HG02943 (cell line): ENCODE data around the gene GJA4.

Experiments used
- ATAC-seq: cut with Tn5 transposase; IDR thresholded peaks from one replicate; pipeline ENCODE4 v1.9.1; 2021; ENCODE audit warnings: mild to moderate bottlenecking, low read depth, moderate library complexity; ENCODE audit not compliant: unreplicated experiment

The GJA4 gene

GRCh38 chr1:34792868-34793727, at the start of gene GJA4:
GJA4 (plus strand) TSS chr1:34792999; CDS start chr1:34794214, 1,215 bp downstream.
- ATAC-seq, result no peak

- no peak for ATAC-seq
These were observed 49.0 kb upstream of the GJA4 start for GRCh38 chr1:34743775-34744174.

- no peak for ATAC-seq
These were observed 47.9 kb upstream of the GJA4 start for GRCh38 chr1:34744851-34745250.

- no peak for ATAC-seq
These were observed 47.1 kb upstream of the GJA4 start for GRCh38 chr1:34745666-34746065.

GRCh38 chr1:34746101-34746500, 46.7 kb upstream of the GJA4 start:
- no peak for ATAC-seq

- ATAC-seq, result no peak
These were observed 45.8 kb upstream of the GJA4 start for GRCh38 chr1:34746785-34747637.

GRCh38 chr1:34747638-34747941, 45.2 kb upstream of the GJA4 start:
- no peak for ATAC-seq

GRCh38 chr1:34749992-34750391, 42.8 kb upstream of the GJA4 start:
- no peak for ATAC-seq

- no peak for ATAC-seq
These were observed 42.2 kb upstream of the GJA4 start for GRCh38 chr1:34750610-34751009.

GRCh38 chr1:34753163-34753562, 39.6 kb upstream of the GJA4 start:
- no peak for ATAC-seq

- no peak for ATAC-seq
These were observed 37.7 kb upstream of the GJA4 start, which contains the start of gene GJB5 for GRCh38 chr1:34754964-34755637. GJB5 (plus strand) TSS chr1:34755047; CDS start chr1:34757331, 2,284 bp downstream.

- ATAC-seq, result no peak
These were observed 36.8 kb upstream of the GJA4 start for GRCh38 chr1:34755961-34756360.

- no peak for ATAC-seq
These were observed 35.4 kb upstream of the GJA4 start for GRCh38 chr1:34757386-34757785.

- ATAC-seq, result no peak
These were observed 34.0 kb upstream of the GJA4 start for GRCh38 chr1:34758751-34759150.

GRCh38 chr1:34759503-34760357, 33.1 kb upstream of the GJA4 start, which contains the start of gene GJB4:
GJB4 (plus strand) TSS chr1:34759740; CDS start chr1:34761255, 1,515 bp downstream.
- no peak for ATAC-seq

- no peak for ATAC-seq
These were observed 31.5 kb upstream of the GJA4 start for GRCh38 chr1:34761176-34761761.

- no peak for ATAC-seq
These were observed 31.0 kb upstream of the GJA4 start for GRCh38 chr1:34761776-34762307.

- ATAC-seq, result no peak
These were observed 30.2 kb upstream of the GJA4 start for GRCh38 chr1:34762474-34763141.
